GM21786 (cell line): ENCODE results near the gene ERO1B.
"Not testable (repeated sequence)": the region's sequence is repeated elsewhere in the genome, so short reads cannot be mapped to it uniquely, and the experiment has no call there.

Experiments used
- ATAC-seq: cut with Tn5 transposase; IDR thresholded peaks from one replicate; pipeline ENCODE4 v1.9.1; 2021; ENCODE audit not compliant: unreplicated experiment

Gene ERO1B

GRCh38 chr1:236193184-236193583, 88.6 kb downstream of the ERO1B start:
- ATAC-seq: no peak

GRCh38 chr1:236188084-236188483, 93.7 kb downstream of the ERO1B start:
- ATAC-seq: not testable (repeated sequence)

- ATAC-seq: not testable (repeated sequence)
Observed at GRCh38 chr1:236186471-236186870, 95.3 kb downstream of the ERO1B start.

- ATAC-seq: no peak
Observed at GRCh38 chr1:236185687-236186086, 96.1 kb downstream of the ERO1B start.

GRCh38 chr1:236181059-236181458, 100.7 kb downstream of the ERO1B start:
- no peak for ATAC-seq

- ATAC-seq: no peak
Observed at GRCh38 chr1:236179634-236180033, 102.1 kb downstream of the ERO1B start.

GRCh38 chr1:236176337-236177336, 105.1 kb downstream of the ERO1B start:
- no peak for ATAC-seq

GRCh38 chr1:236175642-236176336, 106.0 kb downstream of the ERO1B start:
- ATAC-seq: no peak

GRCh38 chr1:236173174-236173767, 108.5 kb downstream of the ERO1B start:
- no peak for ATAC-seq

- no peak for ATAC-seq
Observed at GRCh38 chr1:236172041-236172579, 109.6 kb downstream of the ERO1B start.

- ATAC-seq: peak; percentile 46
Observed at GRCh38 chr1:236168716-236169429, 112.9 kb downstream of the ERO1B start.

- no peak for ATAC-seq
Observed at GRCh38 chr1:236167578-236167977, 114.2 kb downstream of the ERO1B start.

GRCh38 chr1:236167154-236167553, 114.6 kb downstream of the ERO1B start:
- ATAC-seq: no peak

GRCh38 chr1:236166041-236166440, 115.7 kb downstream of the ERO1B start:
- ATAC-seq: no peak
